ENCODE data around the gene STX2. TPM values are rescaled to one million over a fixed set of nuclear protein-coding genes. Genes with fewer than 3 reads are reported as not detected.

STX2 gene
- total and polyA plus RNA-seq, 5 donors from 2014 or later: 10.7 to 29.5 (median 11.8) TPM

- H3K27ac ChIP-seq (ENCODE audit: insufficient read depth, low read length, poor library complexity, severe bottlenecking): peak overlapping the region; percentile 72
- Mint-ChIP-seq H3K27ac (peak overlapping the region in 2 of 3 donors; percentile 63 to 65), H3K4me1 (peaks cover 25 to 71% (median 42%) of the 10 kb centered on the region in 4 donors), H3K27me3 (no peaks in the 10 kb centered on the region), H3K9me3 (peaks cover 0 to 1% (median 0%) of the 10 kb centered on the region in 7 donors), H3K36me3 (peaks cover 38% of the 10 kb centered on the region), H3K4me3 (peak overlapping the region; percentile 90 to 95 (median 92))
- H3K9me3 ChIP-seq (ENCODE audit: control insufficient read depth in 2 of 2, low read length in 2 of 2): no peaks in the 10 kb centered on the region
- ATAC-seq (ENCODE audit: low read depth in 2 of 2) (no peak), DNase-seq (no peak)
- no peaks in the 10 kb centered on the region for H3K27me3 ChIP-seq (ENCODE audit: control insufficient read depth, insufficient read depth, low read length)
- peaks cover 39% of the 10 kb centered on the region for H3K36me3 ChIP-seq (ENCODE audit: control insufficient read depth, insufficient read depth, low read length)
- peak overlapping the region; percentile 95 for H3K4me3 ChIP-seq (ENCODE audit: low read depth, low read length)
- H3K4me1 ChIP-seq (ENCODE audit: control insufficient read depth, insufficient read depth, low read length, poor library complexity, severe bottlenecking): peaks cover 40% of the 10 kb centered on the region
Measured at GRCh38 chr12:130873825-130874224, 34.8 kb upstream of the STX2 start.

GRCh38 chr12:130873106-130873795 lies 34.2 kb upstream of the STX2 start:
- peaks cover 38% of the 10 kb centered on the region for H3K36me3 Mint-ChIP-seq
- H3K4me3 ChIP-seq (ENCODE audit: low read depth, low read length): peak overlapping the region; percentile 95
- peak overlapping the region; percentile 90 to 95 (median 92) for H3K4me3 Mint-ChIP-seq
- no peaks in the 10 kb centered on the region for H3K27me3 ChIP-seq (ENCODE audit: control insufficient read depth, insufficient read depth, low read length)
- DNase-seq: no peak
- H3K27ac ChIP-seq (ENCODE audit: insufficient read depth, low read length, poor library complexity, severe bottlenecking): peak overlapping the region; percentile 72
- H3K27ac Mint-ChIP-seq: peak overlapping the region; percentile 58 to 95 (median 92)
- H3K36me3 ChIP-seq (ENCODE audit: control insufficient read depth, insufficient read depth, low read length): peaks cover 39% of the 10 kb centered on the region
- peaks cover 43% of the 10 kb centered on the region for H3K4me1 ChIP-seq (ENCODE audit: control insufficient read depth, insufficient read depth, low read length, poor library complexity, severe bottlenecking)
- ATAC-seq (ENCODE audit: low read depth in 2 of 2): no peak
- H3K27me3 Mint-ChIP-seq: no peaks in the 10 kb centered on the region
- H3K9me3 Mint-ChIP-seq: peaks cover 0 to 1% (median 0%) of the 10 kb centered on the region in 7 donors
- peaks cover 31 to 74% (median 47%) of the 10 kb centered on the region in 4 donors for H3K4me1 Mint-ChIP-seq
- no peaks in the 10 kb centered on the region for H3K9me3 ChIP-seq (ENCODE audit: control insufficient read depth in 2 of 2, low read length in 2 of 2)

- Histone ChIP-seq H3K27ac (ENCODE audit: insufficient read depth, low read length, poor library complexity, severe bottlenecking) (peak overlapping the region; percentile 72), H3K4me1 (ENCODE audit: control insufficient read depth, insufficient read depth, low read length, poor library complexity, severe bottlenecking) (peaks cover 50% of the 10 kb centered on the region), H3K4me3 (ENCODE audit: low read depth, low read length) (peak overlapping the region; percentile 95), H3K9me3 (ENCODE audit: control insufficient read depth in 2 of 2, low read length in 2 of 2) (no peaks in the 10 kb centered on the region), H3K36me3 (ENCODE audit: control insufficient read depth, insufficient read depth, low read length) (peaks cover 39% of the 10 kb centered on the region), H3K27me3 (ENCODE audit: control insufficient read depth, insufficient read depth, low read length) (no peaks in the 10 kb centered on the region)
- Mint-ChIP-seq H3K9me3 (peaks cover 0 to 1% (median 0%) of the 10 kb centered on the region in 7 donors), H3K27me3 (no peaks in the 10 kb centered on the region), H3K36me3 (peaks cover 38% of the 10 kb centered on the region), H3K4me1 (peaks cover 30 to 80% (median 47%) of the 10 kb centered on the region in 4 donors), H3K27ac (peak overlapping the region; percentile 58 to 95 (median 92)), H3K4me3 (peak overlapping the region; percentile 90 to 97 (median 94))
- ATAC-seq (ENCODE audit: low read depth in 2 of 2): peak; percentile 9 to 15
- DNase-seq: peak in 2 of 3 donors; percentile 39 to 45
Measured at GRCh38 chr12:130872179-130873096, 33.4 kb upstream of the STX2 start.

GRCh38 chr12:130871286-130872178 lies 32.5 kb upstream of the STX2 start, which contains the start of gene RAN:
RAN (plus strand) TSS chr12:130872066; CDS start chr12:130872594, 528 bp downstream.
- Mint-ChIP-seq H3K4me3 (peak within 1 kb of the TSS; percentile 90 to 97 (median 94)), H3K36me3 (peaks cover 35% of the 10 kb centered on the region), H3K9me3 (peaks cover 0 to 1% (median 0%) of the 10 kb centered on the region in 7 donors), H3K27me3 (no peaks in the 10 kb centered on the region), H3K4me1 (peaks cover 30 to 81% (median 45%) of the 10 kb centered on the region in 4 donors), H3K27ac (peak within 1 kb of the TSS; percentile 95 to 97 (median 96))
- H3K9me3 ChIP-seq (ENCODE audit: control insufficient read depth in 2 of 2, low read length in 2 of 2): no peaks in the 10 kb centered on the region
- DNase-seq: peak; percentile 88 to 95 (median 91)
- peak; percentile 81 to 86 for ATAC-seq (ENCODE audit: low read depth in 2 of 2)
- H3K4me1 ChIP-seq (ENCODE audit: control insufficient read depth, insufficient read depth, low read length, poor library complexity, severe bottlenecking): peaks cover 54% of the 10 kb centered on the region
- peak within 1 kb of the TSS; percentile 88 for H3K27ac ChIP-seq (ENCODE audit: insufficient read depth, low read length, poor library complexity, severe bottlenecking)
- H3K27me3 ChIP-seq (ENCODE audit: control insufficient read depth, insufficient read depth, low read length): no peaks in the 10 kb centered on the region
- H3K4me3 ChIP-seq (ENCODE audit: low read depth, low read length): peak within 1 kb of the TSS; percentile 95
- H3K36me3 ChIP-seq (ENCODE audit: control insufficient read depth, insufficient read depth, low read length): peaks cover 31% of the 10 kb centered on the region

GRCh38 chr12:130870442-130871285 lies 31.6 kb upstream of the STX2 start:
- H3K9me3 Mint-ChIP-seq: peaks cover 0 to 1% (median 0%) of the 10 kb centered on the region in 7 donors
- no peaks in the 10 kb centered on the region for H3K27me3 Mint-ChIP-seq
- Histone ChIP-seq H3K36me3 (ENCODE audit: control insufficient read depth, insufficient read depth, low read length) (peaks cover 22% of the 10 kb centered on the region), H3K4me3 (ENCODE audit: low read depth, low read length) (peak overlapping the region; percentile 24), H3K9me3 (ENCODE audit: control insufficient read depth in 2 of 2, low read length in 2 of 2) (no peaks in the 10 kb centered on the region), H3K27ac (ENCODE audit: insufficient read depth, low read length, poor library complexity, severe bottlenecking) (peak overlapping the region; percentile 88), H3K4me1 (ENCODE audit: control insufficient read depth, insufficient read depth, low read length, poor library complexity, severe bottlenecking) (peaks cover 54% of the 10 kb centered on the region), H3K27me3 (ENCODE audit: control insufficient read depth, insufficient read depth, low read length) (no peaks in the 10 kb centered on the region)
- peaks cover 27 to 78% (median 44%) of the 10 kb centered on the region in 4 donors for H3K4me1 Mint-ChIP-seq
- ATAC-seq (ENCODE audit: low read depth in 2 of 2) (peak; percentile 38 to 45), DNase-seq (peak; percentile 50 to 90 (median 67))
- peaks cover 27% of the 10 kb centered on the region for H3K36me3 Mint-ChIP-seq
- peak overlapping the region; percentile 92 to 97 (median 96) for H3K27ac Mint-ChIP-seq
- H3K4me3 Mint-ChIP-seq: peak overlapping the region; percentile 86 to 97 (median 90)

GRCh38 chr12:130868412-130868811 lies 29.4 kb upstream of the STX2 start:
- Mint-ChIP-seq H3K4me3 (peak overlapping the region; percentile 68 to 79 (median 78)), H3K27ac (peak overlapping the region; percentile 92 to 97 (median 95)), H3K27me3 (no peaks in the 10 kb centered on the region), H3K4me1 (peaks cover 17 to 58% (median 30%) of the 10 kb centered on the region in 4 donors), H3K36me3 (peaks cover 8% of the 10 kb centered on the region), H3K9me3 (peaks cover 0 to 1% (median 0%) of the 10 kb centered on the region in 7 donors)
- H3K36me3 ChIP-seq (ENCODE audit: control insufficient read depth, insufficient read depth, low read length): peaks cover under 1% of the 10 kb centered on the region
- no peaks in the 10 kb centered on the region for H3K9me3 ChIP-seq (ENCODE audit: control insufficient read depth in 2 of 2, low read length in 2 of 2)
- ATAC-seq (ENCODE audit: low read depth in 2 of 2): peak; percentile 15 to 43
- peak overlapping the region; percentile 73 for H3K27ac ChIP-seq (ENCODE audit: insufficient read depth, low read length, poor library complexity, severe bottlenecking)
- H3K27me3 ChIP-seq (ENCODE audit: control insufficient read depth, insufficient read depth, low read length): no peaks in the 10 kb centered on the region
- peak overlapping the region; percentile 70 for H3K4me3 ChIP-seq (ENCODE audit: low read depth, low read length)
- H3K4me1 ChIP-seq (ENCODE audit: control insufficient read depth, insufficient read depth, low read length, poor library complexity, severe bottlenecking): peaks cover 42% of the 10 kb centered on the region
- peak in 2 of 3 donors; percentile 81 to 83 for DNase-seq

Measured in CD4-positive, CD25-positive, alpha-beta regulatory T cell (primary cell).